HG03097 (cell line): ENCODE results near the gene CRAMP1.

Source experiments
- ATAC-seq: cut with Tn5 transposase; IDR thresholded peaks from one replicate; pipeline ENCODE4 v1.9.1; 2021; ENCODE audit not compliant: unreplicated experiment, low FRiP score

Gene CRAMP1

GRCh38 chr16:1631230-1631629, 19.1 kb downstream of the CRAMP1 start:
- no peak for ATAC-seq

- ATAC-seq = no peak
Measured at GRCh38 chr16:1631931-1632637, 19.9 kb downstream of the CRAMP1 start.

- ATAC-seq = no peak
Measured at GRCh38 chr16:1632638-1632970, 20.4 kb downstream of the CRAMP1 start.

GRCh38 chr16:1633310-1633709, 21.1 kb downstream of the CRAMP1 start:
- no peak for ATAC-seq

- no peak for ATAC-seq
Measured at GRCh38 chr16:1634541-1634940, 22.4 kb downstream of the CRAMP1 start.

GRCh38 chr16:1635070-1635469, 22.9 kb downstream of the CRAMP1 start:
- no peak for ATAC-seq

GRCh38 chr16:1637526-1637925, 25.4 kb downstream of the CRAMP1 start:
- ATAC-seq = no peak

- ATAC-seq = no peak
Measured at GRCh38 chr16:1638757-1639156, 26.6 kb downstream of the CRAMP1 start.

- ATAC-seq = no peak
Measured at GRCh38 chr16:1639282-1639681, 27.1 kb downstream of the CRAMP1 start.

GRCh38 chr16:1639860-1640259, 27.7 kb downstream of the CRAMP1 start:
- ATAC-seq = no peak

GRCh38 chr16:1640261-1640941, 28.2 kb downstream of the CRAMP1 start:
- ATAC-seq = no peak

GRCh38 chr16:1641261-1641660, 29.1 kb downstream of the CRAMP1 start:
- ATAC-seq = no peak

GRCh38 chr16:1642148-1642547, 30.0 kb downstream of the CRAMP1 start:
- no peak for ATAC-seq

- ATAC-seq = no peak
Measured at GRCh38 chr16:1642753-1643152, 30.6 kb downstream of the CRAMP1 start.

- no peak for ATAC-seq
Measured at GRCh38 chr16:1643521-1643920, 31.4 kb downstream of the CRAMP1 start.

- ATAC-seq = no peak
Measured at GRCh38 chr16:1645914-1646525, 33.9 kb downstream of the CRAMP1 start.

GRCh38 chr16:1647856-1648255, 35.7 kb downstream of the CRAMP1 start:
- no peak for ATAC-seq

GRCh38 chr16:1650131-1650530, 38.0 kb downstream of the CRAMP1 start:
- no peak for ATAC-seq

GRCh38 chr16:1651094-1651973, 39.2 kb downstream of the CRAMP1 start:
- no peak for ATAC-seq

GRCh38 chr16:1651974-1652312, 39.8 kb downstream of the CRAMP1 start:
- no peak for ATAC-seq

- no peak for ATAC-seq
Measured at GRCh38 chr16:1653023-1653422, 40.9 kb downstream of the CRAMP1 start.
